T-helper 1 cell (primary cell): ENCODE data around the gene PCF11.
A peak's percentile ranks its signal among the peaks of the same experiment; 100 is the strongest.
"Not testable (repeated sequence)": the region's sequence is repeated elsewhere in the genome, so short reads cannot be mapped to it uniquely, and the experiment has no call there.

ENCODE experiments used
- DNase-seq, 5 donors: peaks; one replicate each; pipeline ENCODE4 v3.0.0-alpha.2; 2012 to 2020

PCF11 gene

DNA sequence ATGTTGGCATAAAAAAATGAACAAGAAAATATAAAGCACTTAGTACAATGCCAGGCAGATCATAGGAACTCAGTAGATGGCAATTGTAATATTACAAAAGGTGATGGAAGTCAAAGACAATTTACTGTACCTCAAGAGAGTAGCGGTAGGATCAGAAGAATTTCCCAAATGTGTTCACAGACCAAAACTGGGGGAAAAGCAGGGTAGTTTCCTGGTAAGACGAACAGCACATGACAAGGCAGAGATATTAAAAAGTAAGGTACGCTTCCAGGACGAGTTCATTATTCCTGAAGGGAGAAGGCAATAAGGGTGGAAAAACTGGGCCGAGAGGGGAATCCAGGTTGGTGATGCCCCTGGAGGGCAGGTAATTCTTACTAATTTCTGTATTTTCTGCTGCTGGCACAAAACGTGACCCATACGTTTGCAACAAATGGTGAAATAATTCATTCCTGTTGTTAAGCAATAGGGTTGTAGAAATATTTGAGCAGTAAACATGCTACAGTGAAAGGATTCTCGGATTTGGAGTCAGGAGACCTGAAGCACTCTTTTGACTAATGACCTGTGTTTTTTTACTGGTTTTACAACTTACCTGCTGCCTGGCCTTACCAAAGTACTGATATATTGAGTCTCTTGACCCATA is 35.8 kb downstream of the PCF11 start:
- peak in 1 of 5 donors; percentile 4 for DNase-seq

DNA sequence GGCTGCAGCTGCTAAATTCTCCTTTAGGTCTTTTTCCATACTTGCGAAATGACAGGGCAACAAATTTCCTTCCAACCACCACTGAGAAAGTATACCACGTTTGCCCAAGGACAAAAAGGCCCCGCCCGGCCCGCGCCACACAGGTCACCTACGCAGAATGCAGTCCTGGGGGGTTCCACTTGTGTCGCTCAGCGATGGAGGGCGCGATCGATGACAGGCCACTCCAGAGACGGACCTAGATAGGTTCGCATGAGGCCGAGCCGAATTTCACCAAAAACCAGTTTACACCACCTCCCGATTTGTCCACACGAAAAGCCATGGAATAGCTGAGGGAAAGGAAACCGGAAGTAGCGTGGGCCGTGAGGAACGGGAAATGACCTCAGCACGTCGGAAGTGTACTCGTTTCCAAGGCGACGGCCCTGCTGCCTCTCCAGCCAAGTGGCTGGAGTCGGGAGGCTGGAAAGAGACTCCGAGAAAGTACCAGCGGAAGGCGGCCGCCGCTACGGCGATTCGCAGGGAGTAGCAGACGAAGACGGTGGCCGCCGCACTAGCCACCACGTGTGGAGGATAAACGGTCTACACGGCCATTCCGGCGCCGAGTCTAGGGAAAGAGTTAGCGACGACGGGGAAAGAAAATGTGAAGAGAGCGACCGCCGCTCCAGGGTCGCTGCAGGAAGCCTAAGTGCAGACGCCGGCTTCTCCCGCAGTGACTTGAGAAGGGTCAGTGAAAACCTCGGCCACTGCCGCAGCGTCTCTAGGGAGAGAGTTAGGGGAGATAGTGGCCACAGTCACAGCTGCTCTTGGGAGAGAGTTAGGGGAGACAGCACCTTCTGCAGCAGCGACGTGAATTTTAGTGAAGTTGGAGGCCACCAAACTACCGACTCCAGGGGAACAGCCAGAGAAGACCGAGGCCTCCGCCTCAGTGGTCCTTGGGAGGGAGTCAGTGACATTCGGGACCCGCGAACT is 36.7 kb downstream of the PCF11 start, which contains the start of gene ANKRD42:
Gene ANKRD42 (plus strand): TSS at position 398 of the 966 bp plus-strand sequence. CDS start 959 bp downstream, outside the sequence.
- DNase-seq = peak; percentile 73 to 87 (median 82)

DNA sequence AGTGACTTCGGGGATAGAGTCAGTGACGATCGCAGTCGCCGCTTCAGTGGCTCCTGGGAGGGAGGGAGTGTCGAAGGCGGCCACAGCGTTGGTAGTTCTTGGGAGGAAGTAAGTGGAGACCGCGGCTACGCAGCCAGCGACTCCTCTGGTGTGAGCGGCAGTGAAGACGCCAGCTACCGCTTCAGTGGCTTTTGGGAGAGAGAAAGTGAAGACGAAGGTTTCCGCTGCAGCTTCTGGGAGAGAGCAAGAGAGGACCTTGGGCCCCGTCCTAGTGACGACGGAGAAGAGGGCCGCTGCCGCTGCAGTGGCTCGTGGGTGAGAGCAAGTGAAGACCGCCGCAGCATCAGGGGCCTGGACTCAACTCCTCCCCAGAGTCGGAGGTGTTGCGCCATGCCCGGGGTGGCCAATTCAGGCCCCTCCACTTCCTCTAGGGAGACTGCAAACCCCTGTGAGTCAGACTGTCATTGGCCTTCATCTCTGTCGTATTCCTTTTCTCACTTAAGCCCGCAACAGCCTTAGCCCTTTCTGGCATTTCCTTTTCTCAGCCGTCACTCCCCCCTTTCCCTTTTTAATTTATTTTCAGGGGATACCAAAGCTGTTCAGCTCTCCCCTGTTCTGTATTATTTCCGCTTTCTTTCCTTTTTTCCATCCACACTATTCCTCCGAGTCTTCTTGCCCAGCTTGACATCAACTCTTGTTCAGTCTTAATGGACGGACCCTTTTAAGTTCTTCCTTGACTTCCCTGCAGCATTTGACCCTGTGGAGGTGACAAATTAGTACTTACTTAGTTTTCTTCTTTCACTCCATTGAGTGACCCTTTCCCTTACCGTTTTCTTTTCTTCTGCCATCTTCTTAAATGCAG is 37.6 kb downstream of the PCF11 start:
- peak; percentile 34 to 62 (median 55) for DNase-seq

DNA sequence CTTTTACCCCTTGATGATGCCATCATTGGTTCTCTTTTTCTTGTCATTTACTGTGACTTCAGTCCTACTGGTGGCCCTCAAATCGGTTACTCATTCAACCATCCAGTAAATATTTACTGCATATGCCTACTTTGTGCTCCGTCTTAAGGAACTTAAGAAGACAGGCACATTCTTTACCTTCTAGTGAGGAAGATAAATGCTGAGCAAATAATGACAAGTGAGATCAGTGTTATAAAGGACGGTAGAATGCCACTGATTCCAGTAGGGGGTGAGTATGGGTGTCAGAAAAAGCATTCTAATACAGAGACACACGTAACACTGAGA is 38.2 kb downstream of the PCF11 start:
- no peak for DNase-seq

DNA sequence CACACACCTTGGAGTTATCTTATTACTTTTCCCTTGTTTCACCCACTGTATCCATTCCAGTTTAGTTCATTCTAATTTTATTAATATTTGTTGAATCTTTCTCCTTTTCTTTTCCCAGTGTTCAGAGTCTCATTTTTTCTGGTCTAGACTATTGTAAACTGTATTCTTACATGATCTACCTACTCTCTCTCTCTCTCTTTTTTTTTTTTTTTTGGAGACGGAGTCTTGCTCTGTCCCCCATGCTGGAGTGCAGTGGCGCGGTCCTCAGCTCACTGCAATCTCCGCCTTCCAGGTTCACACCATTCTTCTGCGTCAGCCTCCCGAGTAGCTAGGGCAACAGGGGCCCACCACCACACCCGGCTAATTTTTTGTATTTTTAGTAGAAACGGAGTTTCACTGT is 38.7 kb downstream of the PCF11 start:
- no peak for DNase-seq

DNA sequence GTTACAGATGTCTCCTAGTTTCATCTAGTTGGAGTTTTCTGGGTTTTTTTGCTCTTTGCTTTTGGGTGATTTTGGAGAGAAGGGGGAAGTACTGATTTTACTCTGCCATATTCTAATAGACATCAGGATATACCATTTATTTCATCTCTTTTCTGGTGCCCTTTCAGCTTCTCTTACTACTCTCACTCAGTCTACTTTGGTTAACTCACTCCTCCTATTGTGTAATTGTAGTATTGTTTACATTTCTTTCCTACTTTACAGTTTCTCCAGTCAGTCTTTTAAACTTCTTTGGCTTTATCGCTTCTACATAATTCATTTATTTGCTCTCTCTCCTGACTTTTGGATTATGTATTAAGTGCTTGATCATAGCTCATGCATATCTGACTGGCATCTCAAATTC is 43.1 kb downstream of the PCF11 start:
- DNase-seq = no peak

DNA sequence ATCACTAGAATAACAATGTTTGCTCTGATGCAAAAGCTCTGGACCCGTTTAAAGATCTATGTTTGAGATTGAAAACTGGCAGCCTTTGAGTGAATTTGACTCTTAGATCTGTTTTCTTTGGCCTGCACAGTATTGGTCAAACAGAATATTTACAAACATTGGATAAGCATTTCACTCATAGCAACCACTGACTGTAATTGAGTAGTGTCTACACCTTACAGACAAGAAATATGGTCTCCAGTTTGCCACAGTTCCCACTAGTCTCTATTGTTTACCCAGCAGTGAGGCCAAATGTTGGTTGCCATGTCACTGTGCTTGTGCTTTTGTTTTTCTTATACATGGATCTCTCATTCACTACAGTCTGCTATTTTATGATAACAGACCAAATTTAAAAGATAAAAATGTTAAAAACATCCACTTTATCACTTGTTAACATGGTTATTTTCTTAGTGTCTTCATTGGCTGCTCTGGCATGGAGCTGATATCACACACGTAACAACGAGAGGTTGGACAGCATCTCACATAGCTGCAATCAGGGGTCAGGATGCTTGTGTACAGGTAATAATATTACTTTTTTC is 48.8 kb downstream of the PCF11 start:
- DNase-seq = no peak

DNA sequence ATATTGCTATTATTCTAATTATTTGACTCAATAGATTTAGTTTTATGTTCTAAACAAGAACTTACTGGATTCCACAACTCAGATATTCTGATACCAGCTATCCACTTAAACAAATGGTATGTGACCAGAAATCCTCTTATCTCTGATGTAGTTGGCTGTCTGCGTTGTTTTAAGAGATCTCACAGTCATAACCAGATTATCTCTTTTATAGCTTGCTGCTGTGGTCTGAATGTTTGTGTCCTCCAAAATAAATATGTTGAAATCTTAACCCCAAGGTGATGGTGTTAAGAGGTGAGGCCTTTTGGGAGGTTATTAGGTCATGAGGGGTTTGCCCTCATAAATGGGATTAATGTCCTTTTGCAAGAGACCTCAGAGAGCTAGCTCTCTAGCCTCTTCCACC is 49.3 kb downstream of the PCF11 start:
- no peak for DNase-seq

DNA sequence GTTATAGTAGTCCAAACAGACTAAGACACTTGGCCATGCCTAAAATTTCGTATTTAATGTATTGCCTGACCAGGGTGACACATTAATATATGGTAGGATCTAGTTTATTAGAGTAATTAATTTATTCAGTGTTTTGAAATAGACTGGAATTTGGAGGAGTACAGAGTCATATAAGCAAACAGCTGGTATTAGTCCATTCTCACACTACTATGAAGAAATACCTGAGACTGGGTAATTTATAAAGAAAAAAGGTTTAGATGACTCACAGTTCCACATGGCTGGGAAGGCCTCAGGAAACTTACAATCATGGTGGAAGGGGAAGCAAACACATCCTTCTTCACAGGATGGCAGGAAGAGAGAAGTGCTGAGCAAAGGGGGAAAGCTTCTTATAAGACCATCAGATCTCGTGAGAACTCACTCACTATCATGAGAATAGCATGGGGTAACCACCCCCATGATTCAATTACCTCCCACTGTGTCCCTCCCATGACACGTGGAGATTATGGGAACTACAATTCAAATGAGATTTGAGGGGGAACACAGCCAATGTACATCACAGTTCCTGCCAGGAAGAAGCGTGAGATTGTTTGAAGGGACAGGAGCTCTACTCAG is 49.9 kb downstream of the PCF11 start:
- DNase-seq = not testable (repeated sequence)

DNA sequence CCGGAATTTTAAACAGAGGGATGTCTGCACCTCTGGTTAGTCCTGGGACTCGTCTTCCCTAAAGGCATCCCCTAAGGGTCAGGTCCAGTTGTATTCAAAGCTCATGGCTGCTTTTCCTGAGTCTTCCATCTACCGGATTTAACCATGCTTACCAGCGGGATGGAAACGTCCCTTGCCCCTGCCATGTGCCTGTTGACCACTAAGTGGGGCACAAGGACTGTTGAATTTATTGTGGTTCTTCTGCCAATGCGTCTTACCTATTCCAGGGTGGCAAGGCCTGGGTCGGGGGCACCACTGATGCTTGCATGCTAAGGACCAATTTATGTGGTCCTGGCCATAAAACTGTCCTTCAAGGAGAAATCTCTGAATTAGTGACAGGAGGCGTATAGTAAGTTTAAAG is 62.2 kb downstream of the PCF11 start:
- no peak for DNase-seq

DNA sequence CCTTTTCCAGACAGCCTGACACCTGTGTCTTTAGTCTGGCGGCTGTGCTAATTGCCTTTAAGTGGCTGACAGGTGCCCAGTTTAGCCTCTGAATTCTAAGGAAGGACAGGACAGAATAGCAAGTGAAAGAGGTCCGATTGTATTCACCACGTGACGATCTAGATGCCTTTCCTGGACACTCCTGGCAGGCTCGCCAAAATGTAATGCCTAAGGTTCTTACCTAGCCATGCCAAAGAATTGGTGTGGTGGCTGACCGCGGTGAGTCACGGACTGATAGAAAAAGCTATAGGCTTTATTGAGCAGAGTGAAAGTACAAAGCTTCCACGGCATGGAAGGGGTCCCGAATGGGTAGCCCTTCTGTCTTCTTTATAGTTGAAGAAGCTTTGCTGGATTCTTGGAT is 63.3 kb downstream of the PCF11 start:
- no peak for DNase-seq

DNA sequence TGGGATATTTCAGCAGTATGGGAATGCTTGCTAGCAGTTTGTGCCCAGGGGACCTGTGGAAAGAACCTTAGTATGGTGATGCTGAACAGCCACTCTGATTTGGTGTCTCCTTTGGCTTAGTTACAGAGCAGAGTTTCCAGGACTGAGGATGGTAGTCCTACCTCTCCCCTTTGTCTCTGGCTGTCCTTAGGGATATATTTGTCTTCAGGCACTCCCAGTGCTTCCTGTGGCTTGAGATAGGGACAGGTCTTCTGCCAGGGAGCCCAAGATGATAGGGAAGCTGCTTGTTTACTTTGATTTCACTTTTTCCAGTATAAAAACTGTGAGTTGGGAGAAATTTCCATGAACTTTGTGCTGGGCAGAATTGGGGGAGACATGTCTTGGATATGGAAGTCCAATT is 64.8 kb downstream of the PCF11 start:
- DNase-seq = no peak

DNA sequence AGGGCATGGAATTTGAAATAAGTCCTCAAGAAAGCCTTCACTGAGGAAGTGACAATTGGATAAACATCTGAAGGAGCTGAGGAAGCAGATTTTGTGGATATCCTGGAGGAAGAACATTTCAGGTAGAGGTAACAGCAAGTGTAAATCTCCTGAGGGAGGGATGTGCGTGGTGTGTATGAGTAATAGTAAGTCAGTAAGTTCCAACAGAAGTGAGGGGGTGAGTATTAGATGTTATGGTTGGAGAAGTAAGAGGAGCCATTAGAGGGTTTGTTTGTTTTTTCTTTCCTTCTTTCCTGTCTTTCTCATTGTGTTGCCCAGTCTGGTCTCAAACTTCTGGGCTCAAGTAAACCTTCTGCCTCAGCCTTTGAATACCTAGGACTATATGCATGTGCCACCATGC is 65.6 kb downstream of the PCF11 start:
- DNase-seq = no peak

DNA sequence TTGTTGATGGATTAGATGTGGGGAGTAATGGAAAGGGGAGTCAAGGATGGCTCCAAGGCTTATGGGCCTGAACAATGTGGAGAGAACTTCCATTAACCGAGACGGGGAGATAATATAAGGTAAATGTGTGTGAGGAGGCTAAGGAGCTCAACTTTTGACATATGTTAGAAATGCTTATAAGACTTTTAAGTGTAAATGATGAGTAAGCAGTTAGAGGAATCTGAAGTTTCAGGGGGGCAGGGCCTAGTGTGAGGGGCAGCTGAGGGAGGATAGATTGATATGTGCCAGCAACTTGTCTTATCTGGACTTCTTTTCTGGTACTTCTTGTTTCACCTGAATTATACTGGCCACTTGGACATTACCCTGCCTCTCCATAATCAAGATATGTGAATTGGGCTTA is 66.5 kb downstream of the PCF11 start:
- no peak for DNase-seq

DNA sequence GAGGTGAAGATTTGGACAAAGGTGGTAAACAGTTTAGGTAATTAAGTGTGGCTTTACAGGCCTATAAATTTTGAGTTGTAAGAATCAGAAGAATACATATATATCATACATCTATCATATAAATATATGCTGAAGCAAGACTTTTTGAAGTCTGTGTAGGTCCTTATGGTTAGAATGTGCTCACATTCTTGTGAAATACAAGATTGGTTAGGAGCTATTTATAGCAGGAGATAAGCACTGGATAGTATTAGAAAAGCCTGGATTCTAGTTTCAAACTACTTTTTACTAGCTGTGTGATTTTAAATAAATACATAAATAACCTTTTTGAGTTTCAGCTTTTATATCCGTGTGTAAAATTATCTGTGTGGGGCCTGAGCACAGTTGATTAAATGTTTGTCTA is 78.9 kb downstream of the PCF11 start:
- no peak for DNase-seq
